PC-3 (cell line): Measurements from ENCODE around the gene NUBPL.

ENCODE experiments used
- EZH2phosphoT487 ChIP-seq: fragments of 300-600 bp; sonication (generic); IDR thresholded peaks from 2 replicates; pipeline ENCODE4 v1.6.1; 2018; ENCODE audit warnings: mild to moderate bottlenecking, antibody characterized with exemption, low read length, borderline replicate concordance
- TF ChIP-seq, protein P1 (sequence below): fragments of 300-600 bp; sonication (generic); conservative IDR thresholded peaks from 2 replicates; pipeline ENCODE4 v1.5.1; 2017; ENCODE audit warnings: antibody characterized with exemption, low read depth, mild to moderate bottlenecking, low read length

DNA sequence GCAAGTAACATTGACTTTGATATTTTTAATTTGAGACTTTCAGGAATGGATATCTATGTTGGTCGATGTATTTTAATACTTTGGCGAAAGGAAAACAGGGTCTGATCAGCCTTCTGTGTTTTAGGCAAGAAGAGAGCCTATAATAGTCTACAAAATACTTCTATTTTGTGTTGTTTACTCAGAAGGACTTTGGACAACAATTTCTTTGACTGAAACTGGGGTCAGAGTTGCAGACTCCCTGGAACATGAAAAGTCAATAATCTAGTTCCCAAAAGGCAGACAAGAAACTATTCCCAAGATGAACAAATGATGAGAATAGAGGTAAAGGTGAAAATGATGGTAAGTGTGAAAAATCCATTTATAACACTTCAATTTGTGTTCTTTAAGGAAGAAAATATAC, 10.6 kb upstream of the NUBPL start:
- TF ChIP-seq, protein P1, sequence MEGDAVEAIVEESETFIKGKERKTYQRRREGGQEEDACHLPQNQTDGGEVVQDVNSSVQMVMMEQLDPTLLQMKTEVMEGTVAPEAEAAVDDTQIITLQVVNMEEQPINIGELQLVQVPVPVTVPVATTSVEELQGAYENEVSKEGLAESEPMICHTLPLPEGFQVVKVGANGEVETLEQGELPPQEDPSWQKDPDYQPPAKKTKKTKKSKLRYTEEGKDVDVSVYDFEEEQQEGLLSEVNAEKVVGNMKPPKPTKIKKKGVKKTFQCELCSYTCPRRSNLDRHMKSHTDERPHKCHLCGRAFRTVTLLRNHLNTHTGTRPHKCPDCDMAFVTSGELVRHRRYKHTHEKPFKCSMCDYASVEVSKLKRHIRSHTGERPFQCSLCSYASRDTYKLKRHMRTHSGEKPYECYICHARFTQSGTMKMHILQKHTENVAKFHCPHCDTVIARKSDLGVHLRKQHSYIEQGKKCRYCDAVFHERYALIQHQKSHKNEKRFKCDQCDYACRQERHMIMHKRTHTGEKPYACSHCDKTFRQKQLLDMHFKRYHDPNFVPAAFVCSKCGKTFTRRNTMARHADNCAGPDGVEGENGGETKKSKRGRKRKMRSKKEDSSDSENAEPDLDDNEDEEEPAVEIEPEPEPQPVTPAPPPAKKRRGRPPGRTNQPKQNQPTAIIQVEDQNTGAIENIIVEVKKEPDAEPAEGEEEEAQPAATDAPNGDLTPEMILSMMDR: no peak
- no peak for TF ChIP-seq EZH2phosphoT487
